HG03135 (cell line): Measurements from ENCODE around the gene PTPA.

Experiments used
- ATAC-seq: cut with Tn5 transposase; IDR thresholded peaks from one replicate; pipeline ENCODE4 v1.9.1; 2021; ENCODE audit warnings: mild to moderate bottlenecking, moderate library complexity; ENCODE audit not compliant: unreplicated experiment

The PTPA gene

GRCh38 chr9:129081388-129081904 is 29.8 kb upstream of the PTPA start:
- no peak for ATAC-seq

DNA sequence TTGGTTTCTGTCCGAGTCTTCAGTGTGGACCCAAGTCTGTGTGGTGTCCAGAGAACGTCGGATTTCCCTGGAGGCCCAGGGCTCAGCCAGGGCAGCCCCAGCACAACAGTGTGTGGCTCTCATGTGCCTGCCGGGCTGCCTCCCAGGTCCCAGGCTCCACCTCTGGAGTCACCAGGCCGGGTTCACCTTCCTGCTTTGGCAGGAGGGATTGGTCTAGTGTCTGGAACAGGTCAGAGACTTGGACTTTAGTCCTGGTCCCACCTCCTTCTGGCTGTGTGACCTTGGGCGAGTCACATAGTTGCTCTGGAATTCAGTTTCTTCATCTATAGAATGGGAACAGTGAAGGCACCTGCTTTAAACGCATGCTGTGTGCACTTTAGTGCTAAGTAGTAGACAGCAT is 27.1 kb upstream of the PTPA start:
- no peak for ATAC-seq

GRCh38 chr9:129089246-129089645 is 22.0 kb upstream of the PTPA start:
- ATAC-seq = no peak

DNA sequence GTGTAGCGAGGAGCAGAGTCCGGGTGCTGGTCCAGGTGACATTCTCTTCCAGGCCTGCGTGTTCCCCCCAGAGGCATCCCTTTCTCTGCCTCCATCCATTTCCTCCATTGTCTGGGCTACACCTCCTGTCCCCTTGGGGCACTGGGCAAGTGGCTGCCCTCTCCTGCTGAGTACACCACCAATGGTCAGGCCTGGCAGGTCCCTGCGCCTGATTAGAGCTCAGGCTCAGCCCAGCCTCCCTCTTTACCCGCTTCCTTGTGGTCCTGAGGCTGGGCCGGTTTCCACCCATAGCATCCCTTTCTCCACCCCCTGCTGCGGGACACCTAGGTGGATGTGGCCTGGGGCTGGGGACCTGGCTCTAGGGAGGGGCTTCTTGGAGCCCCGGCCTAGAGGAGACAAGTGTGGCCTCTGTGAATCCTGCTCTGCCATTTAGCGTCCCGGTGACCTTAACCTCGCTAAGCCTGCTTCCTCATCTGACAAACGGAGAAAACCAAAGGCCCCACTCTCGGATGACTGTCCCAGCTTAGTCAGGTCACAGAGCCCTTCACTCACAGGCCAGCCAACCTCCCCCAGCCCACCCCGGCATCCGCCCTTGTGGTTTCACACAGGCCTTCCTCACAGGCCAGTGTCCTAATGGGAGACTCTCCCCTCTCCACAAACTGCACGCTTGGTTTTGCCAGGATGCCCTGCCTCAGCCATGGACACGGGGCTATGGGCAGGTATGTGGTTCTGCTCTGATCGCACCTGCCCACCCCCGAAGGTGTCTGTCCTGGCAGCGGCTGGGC is 17.4 kb upstream of the PTPA start:
- no peak for ATAC-seq

DNA sequence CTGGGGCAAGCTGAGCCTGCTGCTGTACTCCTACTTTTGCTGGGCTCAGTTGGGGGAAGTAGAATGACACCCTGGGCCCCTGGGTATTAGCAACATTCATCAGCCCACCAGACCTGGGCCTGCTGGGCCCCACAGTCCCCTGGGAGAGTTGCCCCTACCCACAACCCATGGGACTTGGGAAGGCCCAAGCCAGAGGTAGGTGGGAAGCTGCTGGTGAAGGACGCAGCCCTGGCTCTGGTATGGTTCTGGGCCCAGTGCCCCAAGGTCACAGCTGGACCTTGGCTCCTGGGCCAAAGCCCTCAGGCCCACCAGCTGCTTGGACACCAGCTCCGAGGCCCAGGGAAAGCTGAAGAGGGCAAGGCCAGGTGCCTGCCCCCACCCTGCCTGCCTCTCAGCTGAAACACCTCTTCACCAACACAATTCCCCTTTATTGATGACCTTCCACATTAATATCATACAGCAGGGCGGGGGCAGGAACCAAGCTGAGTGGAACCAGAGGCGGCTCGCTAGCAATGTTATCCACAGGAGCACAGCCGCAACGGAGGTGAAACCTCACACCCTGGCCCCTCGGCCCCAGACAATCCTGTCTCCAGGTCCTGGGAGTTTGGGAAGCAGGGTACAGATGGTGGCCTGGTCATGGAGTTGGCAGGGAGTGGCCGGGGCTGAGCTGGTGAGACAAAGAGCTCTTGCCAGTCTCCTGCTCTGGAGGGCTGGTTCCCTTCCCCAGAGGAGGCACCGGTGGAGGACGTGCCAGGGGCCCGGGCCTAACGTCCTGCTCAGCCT is 16.6 kb upstream of the PTPA start:
- no peak for ATAC-seq

- no peak for ATAC-seq
These were observed 16.0 kb upstream of the PTPA start for GRCh38 chr9:129095170-129095667.

GRCh38 chr9:129095908-129096307 is 15.3 kb upstream of the PTPA start:
- no peak for ATAC-seq

DNA sequence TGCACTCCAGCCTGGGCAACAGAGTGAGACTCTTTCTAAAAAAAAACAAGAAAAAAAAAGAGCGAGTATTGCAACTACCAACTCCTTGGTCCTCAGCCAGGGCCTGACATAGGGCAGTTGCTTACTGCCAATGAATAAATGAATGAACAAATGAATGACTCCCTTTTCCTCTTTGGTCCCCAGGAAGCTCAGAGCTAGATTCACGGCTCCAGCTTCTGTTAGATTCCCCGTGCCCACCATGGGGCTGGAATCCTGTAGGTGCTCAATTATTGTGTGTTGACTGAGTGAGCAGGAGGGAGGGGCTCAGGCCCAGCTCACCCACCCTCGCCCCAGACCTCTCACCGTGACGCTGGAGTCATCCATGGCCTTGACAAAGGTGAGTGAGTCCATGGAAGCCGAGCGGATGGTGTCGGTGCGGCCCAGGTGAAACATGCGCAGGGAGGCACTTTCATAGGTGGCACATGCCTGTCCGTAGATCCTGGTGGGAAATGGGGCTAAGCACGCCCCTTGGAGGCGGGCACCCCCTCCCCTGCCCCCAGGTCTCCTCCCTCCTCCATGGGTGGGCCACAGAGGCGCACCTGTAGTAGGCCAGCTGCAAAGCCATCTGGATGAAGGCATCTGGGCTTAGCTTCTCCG is 13.4 kb upstream of the PTPA start:
- ATAC-seq = no peak

DNA sequence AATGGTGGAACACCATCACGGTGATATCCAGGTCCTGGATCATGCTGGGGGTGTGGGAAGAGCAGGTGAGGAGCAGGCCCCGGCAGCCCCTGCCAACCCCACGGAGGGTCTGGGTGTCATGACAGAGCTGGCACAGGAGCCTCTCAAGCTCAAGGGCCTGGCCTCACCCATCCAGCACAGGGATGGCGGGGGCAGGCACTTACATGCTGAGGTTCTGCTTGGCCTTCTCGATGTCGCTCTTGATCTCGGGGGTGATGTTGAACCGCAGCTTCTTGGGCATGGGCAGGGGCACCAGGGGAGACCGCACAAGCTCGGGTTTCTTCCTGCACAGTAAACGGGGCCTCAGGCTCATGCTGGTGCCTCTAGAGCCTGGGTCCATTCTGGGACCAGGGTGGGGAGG is 12.9 kb upstream of the PTPA start:
- ATAC-seq = no peak

DNA sequence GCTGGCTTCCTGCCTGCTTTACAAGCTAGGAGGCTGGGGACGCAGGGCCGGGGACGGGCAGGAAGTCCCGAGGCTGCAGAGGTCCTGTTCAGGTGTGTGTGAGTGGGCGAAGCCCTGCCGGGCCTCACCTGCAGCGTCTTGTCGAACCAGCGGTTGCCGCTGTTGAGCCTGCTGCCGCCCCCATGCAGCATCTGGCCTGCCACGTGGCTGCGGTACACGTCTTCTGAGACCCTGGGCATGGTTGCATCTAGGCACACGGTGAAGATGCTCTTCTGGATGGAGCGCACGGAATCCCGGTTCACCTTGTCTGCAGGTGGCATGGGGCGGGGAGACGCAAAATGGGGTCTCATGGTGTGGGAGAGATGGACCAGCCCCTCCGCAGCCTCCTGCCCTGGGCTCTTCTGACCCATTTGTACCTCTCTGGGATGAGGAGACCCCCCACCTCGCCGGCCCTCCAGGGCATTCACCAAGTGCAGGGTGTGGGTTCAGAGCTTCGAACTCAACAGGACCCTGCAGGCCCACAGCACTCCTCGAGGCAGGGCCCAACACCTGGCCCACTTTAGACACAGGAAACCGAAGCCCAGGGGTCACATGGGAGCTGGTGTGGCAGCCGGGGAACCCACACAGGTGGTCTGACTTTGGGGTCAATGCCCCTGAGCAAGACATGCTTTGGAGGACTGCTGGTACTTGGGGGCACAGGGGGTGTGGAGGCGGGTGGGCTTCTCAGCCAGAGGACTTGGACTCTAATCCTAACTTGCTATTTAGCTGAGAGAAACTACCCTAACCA is 10.6 kb upstream of the PTPA start:
- no peak for ATAC-seq

DNA sequence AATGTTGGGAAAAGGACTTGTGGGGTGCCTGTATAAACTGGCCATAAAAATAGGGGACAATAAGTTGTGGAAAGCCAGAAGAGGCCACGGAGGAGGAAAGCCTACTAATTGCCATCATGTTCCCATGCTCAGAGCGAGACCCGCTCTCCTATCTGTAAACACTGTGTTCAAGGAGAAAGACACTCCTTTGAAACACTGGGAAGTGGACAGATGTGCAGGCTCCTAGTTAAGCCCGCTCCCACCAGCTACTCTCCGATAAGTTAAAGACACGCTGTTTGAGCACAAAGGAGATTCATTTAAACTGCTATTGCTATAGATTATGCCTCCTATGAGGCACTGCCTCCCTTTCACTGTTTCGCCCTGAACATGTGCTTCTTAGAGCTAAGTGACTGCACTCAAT is 9.9 kb upstream of the PTPA start:
- ATAC-seq = no peak

GRCh38 chr9:129102095-129102525 is 9.1 kb upstream of the PTPA start:
- ATAC-seq = no peak

- no peak for ATAC-seq
These were observed 8.2 kb upstream of the PTPA start for GRCh38 chr9:129102791-129103594.

DNA sequence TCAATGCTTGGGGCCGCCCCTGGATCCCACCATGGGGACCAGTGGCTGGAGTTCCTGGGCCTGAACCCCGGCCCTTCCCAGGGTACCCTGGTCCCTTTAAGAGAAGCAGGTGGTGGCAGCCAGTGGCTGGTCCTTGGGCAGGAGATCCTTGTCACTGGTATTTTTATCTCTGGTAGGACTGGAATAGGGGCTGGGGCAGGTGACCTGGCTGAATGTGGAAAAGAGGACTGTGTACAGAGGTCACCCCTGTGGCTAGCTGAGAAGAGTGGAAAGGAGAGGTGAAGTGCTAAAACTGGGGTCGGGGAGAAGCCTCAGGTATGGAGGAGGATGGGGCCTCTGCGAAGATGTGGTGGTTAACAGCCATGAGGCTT is 7.6 kb upstream of the PTPA start:
- ATAC-seq = no peak

DNA sequence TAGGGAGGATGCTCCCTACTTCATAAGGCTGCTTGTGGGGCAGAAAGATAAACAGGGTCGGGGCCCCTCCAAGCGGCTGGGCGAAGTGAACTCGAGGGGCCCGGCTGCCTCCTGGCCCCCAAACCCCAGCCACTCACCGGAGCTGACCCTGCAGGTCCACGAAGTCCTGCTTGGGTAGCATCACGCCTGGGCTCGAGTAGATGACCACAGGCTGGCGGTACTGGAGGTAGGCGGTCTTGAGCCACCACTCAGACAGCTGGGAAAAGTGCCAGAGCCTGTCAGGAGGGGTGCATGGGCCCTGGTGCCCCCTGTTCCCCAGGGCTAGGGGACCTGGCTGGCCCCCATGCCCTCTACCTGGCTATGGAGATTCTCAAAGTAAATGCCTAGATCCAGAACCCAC is 7.2 kb upstream of the PTPA start:
- ATAC-seq = no peak

- ATAC-seq = no peak
These were observed 5.1 kb upstream of the PTPA start for GRCh38 chr9:129105857-129106694.

DNA sequence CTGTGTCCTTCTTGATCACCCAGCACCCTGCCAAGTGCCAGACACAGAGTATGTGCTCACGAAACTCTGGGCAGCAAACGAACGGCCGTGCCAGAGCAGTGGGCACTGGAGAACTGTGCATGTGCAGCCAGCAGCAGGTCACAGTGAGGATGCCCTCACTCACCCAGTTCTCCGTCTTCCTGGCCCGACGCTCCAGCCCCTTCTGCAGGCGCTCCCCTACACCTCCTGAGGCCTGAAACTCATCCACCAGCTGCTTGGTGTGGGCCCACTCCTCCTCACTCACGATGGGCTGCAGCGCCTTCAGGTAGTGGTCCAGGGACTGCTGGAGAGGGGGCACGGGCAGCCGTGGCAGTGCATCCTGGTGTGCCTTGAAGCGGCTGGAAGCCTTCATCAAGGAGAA is 3.6 kb upstream of the PTPA start:
- ATAC-seq = no peak

- no peak for ATAC-seq
These were observed 3.0 kb upstream of the PTPA start for GRCh38 chr9:129108083-129108804.
